Measurements from ENCODE around the gene AUTS2.

- TF ChIP-seq CTCF (conservative IDR thresholded peaks at IDR 0.05 in 1 of 2, IDR thresholded peaks at IDR 0.05 in 1 of 2; ENCODE audit: low read depth in 1 of 2, low read length in 2 of 2) = no peak
- TF ChIP-seq EZH2 (IDR thresholded peaks at IDR 0.05; ENCODE audit: low read length, missing control alignments) = no peak
These were observed 852.5 kb downstream of the AUTS2 start for GRCh38 chr7:70450731-70451130.
